Suppressor macrophage treated with lipopolysaccharide for 1 hour (primary cell): Measurements from ENCODE around the gene ZNF844.
"Not testable (repeated sequence)": the region's sequence is repeated elsewhere in the genome, so short reads cannot be mapped to it uniquely, and the experiment has no call there.

Source experiments
- DNase-seq, 3 donors: peaks; one replicate each; pipeline ENCODE4 v3.0.0-alpha.2; 2020 to 2022

ZNF844 gene

DNA sequence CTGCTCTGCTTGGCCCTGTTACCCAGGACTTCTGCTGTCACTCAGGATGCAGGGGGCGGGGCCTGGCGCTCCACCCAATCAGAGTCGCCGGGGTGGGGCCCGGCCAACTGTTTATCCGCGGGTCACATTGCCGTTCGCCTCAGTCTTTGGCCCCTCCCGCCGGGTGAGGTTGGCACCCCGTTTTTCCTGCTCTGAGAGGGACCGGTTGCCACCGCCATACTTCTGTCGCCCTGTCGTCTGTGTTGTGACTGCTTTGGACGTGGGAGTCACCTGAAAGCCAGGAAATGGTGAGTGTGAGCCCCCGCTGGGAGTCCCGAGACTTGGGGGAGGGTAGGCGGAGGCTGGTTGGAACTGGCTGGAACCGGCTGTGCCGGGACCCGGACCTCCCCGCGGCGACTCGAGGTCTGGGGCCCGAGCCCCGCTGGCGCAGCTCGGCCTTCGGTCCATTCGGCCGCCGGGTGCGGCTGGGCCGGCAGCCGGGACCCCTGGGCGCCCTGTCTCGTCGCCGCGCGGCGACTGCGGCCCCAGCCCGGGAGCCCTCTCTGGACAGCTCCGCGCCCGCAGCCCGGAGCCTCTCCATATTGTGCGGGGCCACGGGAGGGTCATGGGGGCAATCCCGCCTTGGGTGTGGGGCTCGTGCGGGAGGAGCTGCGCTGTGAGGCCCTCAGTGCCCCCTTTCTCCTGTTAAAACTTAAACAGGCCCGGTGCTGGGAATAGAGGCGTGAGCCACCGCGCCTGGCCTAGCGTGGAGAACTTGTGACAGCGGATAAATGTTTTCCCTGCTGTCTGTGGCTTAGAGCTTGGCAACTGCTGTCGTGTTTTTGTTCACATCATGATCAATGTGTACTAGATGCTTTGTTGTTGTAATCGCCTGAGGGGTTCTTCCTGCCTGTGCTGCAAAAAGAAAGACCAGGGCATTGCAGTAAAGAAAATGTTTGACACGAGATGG lies at the start of gene ZNF844:
ZNF844 (plus strand) TSS at position 142 of the 949 bp plus-strand sequence; CDS start at position 285, 143 bp downstream.
- DNase-seq: peak; percentile 95 to 98 (median 96)

DNA sequence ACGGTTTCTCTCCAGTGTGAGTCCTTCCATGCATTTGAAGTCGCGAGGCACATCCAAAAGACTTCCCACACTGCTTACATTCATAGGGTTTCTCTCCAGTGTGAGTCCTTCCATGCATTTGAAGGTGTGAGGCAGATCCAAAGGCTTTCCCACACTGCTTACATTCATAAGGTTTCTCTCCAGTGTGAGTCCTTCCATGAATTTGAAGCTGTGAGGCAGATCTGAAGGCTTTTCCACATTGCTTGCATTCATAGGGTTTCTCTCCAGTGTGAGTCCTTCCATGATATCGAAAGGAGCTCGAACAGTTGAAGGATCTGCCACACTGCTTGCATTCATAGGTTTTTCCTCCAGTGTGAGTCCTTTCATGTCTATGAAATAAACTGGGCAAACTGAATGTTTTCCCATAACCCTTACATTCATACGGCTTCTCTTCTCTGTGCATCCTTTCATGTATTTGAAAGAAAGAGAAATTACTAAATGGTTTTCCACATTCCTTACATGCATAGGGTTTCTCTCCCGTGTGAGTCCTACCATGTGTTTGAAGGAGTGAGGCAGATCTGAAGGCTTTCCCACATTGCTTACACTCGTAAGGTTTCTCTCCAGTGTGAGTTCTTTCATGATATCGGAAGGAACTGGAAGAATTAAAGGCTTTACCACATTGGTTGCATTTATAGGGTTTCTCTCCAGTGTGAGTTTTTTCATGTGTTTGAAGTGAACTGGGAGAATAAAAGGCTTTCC lies 49.3 kb upstream of the ZNF844 start:
- DNase-seq: no peak

DNA sequence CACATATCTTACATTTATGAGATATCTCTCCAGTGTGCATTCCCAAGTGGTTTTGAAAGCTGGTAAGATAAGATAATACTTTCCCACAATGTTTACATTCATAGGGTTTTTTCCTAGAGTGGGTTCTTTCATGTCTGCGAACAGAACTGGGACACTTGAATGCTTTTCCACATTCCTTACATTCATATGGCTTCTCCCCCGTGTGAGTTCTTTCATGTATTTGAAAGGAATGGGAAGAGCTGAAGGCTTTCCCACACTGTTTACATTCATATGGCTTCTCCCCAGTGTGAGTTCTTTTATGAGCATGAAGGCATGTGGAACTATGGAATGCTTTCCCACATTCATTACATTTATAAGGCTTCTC lies 48.8 kb upstream of the ZNF844 start:
- DNase-seq: no peak

DNA sequence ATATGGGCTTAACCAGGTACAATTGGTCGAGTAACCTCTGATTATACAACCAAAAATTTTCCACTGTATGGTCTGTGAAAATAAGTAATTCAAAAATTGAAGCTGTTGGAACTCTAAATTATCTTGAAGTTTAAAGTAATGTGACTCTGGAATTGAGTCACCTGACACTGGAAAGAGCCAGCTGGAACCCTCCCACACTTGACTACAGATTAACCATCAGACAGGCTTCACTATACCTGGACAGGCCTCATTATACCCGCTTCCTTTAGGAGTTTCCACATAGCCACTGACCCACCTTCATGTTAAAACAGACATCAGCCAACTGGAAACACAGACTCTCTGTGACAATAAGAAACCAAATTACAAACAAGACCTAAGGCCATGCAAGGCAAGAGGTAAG lies 30.3 kb upstream of the ZNF844 start:
- DNase-seq: no peak

DNA sequence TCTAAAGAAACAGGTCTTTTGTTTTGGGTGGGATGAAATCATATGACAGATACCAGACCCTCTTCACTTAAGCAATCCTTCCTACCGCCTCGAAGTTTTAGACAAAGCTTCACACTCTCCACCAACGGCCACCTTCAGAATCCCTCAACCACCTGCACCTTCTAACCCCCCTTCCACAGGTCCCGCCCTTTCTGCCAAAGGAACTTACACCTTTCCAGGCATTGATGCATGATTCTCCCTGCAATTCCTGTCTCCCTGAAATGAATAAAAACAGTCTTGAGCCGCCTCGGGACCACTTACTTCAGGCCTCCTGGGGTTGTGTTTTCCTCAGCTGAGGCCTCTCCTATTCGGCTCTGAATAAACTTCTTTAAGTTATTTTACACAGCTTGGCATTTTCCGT lies 29.9 kb upstream of the ZNF844 start:
- DNase-seq: no peak

DNA sequence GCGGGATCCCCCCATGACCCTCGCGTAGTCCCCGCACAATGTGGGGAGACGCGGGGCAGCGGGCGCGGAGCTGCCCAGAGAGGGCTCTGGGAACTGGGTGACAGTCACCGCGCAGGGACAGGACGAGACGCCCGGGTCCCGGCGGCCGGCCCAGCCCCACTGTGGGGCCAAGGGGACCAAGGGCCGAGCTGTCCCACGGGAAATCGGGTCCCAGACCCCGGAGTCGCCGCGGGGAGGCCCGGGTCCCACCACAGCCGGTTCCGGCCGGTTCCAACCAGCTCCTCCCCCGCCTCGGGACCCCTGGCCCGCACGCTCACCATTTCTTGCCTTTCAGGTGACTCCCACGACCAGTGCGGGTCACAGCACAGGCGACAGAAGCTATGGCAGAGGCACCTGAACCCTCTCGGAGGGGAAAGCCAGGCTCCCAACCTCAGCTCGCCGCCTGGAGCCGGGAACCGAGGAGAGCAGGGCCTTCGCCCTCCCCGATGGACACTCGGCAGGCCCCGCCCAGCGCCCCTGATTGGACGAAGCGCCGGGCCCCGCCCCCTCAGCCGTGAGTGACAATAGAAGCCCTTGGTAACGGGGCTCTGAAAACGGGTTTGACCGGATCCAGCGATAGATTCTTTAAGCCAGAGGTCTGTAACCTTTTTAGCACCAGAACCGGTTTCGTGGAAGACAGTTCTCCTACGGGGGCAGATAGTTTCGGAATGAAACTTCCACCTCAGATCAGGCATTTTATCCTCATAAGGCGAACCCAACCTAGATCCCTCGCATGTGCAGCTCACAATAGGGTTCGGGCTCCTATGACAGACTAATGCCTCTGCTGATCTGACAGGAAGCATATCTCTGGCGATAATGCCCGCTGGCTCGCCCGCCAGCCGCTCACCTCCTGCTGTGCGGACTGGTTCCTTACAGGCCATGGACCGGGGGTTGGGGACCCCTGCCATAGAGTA lies 29.0 kb upstream of the ZNF844 start, which contains the start of gene ZNF433:
ZNF433 (minus strand) TSS at position 460 of the 953 bp plus-strand sequence; CDS start at position 320, 140 bp downstream.
- peak; percentile 85 to 96 (median 90) for DNase-seq

DNA sequence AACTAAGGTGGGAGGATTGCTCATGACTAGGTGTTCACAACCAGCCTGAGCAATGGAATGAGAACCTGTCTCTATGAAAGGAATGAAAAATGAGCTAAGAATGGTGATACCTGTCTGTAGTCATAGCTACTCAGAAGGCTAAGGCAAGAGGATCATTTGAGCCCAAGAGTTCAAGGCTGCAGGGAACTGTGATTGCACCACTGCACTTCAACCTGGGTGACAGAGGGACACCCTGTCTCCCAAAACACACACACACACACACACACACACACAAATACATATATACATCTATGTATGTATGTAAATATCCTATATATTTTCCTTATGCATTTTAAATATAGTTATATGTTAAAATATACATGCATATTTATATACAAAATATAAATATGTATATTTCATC lies 21.6 kb upstream of the ZNF844 start:
- DNase-seq: no peak

DNA sequence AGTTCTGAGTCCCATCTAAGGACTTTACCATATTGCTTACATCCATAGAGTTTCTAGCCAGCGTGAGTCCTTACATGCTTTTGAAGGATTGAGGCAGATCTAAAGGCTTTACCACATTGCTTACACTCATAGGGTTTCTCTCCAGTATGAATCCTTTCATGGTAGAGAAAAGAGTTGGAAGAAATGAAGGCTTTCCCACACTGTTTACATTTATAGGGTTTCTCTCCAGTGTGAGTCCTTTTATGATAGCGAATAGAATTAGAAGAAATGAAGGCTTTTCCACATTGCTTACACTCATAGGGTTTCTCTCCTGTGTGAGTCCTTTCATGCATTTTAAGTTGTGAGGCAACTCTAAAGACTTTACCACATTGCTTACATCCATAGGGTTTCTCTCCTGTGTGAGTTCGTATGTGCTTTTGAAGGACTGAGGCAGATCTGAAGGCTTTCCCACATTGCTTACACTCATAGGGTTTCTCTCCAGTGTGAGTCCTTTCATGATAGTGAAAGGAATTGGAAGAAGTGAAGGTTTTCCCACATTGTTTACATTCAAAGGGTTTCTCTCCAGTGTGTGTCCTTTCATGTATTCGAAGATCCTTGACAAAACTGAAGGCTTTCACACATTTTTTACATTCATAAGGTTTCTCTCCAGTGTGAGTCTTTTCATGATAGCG lies 20.6 kb upstream of the ZNF844 start:
- no peak for DNase-seq

DNA sequence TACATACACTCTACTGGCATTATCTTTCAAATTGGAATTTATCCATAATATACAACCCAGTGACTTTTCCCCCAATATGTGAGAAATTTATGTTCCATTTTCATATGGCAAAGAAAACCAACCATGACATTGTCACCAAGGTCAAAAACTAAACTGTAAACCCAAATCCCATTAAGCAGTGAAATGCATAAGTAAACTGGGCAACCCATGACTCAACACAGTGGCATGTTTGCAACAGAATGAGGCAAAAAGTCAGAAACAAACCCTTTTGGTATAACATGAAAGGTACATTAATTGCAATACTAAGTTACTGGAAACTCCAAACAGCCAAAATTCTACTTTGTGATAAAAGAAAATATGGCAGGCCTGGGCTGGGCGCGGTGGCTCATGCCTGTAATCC lies 16.7 kb upstream of the ZNF844 start:
- DNase-seq: no peak

DNA sequence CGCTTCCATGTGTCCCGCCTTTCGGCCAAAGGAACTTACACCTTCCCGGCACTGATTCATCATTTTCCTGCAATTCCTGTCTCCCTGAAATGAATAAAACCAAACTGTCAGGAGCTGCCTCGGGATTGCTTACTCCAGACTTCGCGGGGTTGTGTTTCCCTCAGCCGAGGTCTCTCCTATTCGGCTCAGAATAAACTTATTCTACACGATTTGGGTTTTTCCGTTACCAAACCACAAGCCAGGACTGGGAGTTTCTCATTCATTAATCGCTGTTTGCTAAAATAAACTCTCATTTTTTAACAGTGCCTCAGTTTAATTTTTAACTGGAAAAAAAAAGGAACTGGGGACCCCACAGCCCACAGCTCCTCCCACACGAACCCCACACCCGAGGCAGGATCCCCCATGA lies 12.4 kb upstream of the ZNF844 start:
- peak; percentile 21 to 34 (median 34) for DNase-seq

DNA sequence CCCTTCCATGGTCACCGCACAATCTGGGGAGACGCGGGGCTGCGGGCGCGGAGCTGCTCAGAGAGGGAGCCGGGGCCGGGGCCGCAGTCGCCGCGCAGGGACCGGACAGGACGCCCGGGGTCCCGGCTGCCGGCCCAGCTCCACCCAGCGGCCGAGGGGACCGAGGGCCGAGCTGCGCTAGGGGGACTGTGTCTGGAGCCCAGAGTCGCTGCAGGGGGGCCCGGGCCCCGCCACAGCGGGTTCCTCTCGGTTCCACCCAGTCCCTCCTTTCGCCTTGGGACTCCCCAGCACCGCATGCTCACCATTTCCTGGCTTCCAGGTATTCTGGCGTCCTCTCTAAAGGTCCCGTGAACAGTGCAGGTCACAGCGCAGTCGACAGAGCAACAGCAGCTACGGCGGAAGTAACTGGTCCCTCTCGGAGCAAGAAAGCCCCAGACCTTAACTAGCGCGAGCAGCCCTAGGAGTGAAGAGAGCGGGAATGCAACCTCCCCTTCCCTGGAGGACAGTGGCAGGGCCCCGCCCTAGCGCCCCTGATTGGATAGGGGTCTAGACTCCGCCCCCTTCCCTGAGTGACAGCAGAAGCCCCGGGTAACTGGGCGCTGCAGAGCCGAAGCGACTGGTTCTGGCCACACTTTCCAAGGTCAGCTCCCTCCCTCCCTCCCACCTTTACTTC lies 11.9 kb upstream of the ZNF844 start, which contains the start of gene ZNF878:
ZNF878 (minus strand) TSS at position 465 of the 673 bp plus-strand sequence; CDS start at position 305, 160 bp downstream.
- peak; percentile 79 to 92 (median 86) for DNase-seq

DNA sequence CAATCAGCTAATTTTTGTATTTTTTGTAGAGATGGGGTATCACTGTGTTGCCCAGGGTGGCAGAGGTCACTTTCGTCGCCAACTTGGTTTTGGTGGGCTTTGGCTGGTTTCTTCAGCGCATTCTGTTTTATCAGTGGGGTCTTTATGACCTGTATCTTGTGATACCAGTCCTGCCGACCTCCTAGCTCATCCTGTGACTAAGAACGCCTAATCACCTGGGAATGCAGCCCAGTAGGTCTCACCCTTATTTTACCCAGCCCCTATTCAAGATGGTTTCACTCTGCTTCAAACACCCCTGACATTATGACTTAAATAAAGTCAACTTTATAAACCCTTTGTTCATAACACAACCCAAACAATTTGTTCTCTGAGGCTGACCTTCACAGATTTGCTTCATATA lies 8.7 kb upstream of the ZNF844 start:
- no peak for DNase-seq

DNA sequence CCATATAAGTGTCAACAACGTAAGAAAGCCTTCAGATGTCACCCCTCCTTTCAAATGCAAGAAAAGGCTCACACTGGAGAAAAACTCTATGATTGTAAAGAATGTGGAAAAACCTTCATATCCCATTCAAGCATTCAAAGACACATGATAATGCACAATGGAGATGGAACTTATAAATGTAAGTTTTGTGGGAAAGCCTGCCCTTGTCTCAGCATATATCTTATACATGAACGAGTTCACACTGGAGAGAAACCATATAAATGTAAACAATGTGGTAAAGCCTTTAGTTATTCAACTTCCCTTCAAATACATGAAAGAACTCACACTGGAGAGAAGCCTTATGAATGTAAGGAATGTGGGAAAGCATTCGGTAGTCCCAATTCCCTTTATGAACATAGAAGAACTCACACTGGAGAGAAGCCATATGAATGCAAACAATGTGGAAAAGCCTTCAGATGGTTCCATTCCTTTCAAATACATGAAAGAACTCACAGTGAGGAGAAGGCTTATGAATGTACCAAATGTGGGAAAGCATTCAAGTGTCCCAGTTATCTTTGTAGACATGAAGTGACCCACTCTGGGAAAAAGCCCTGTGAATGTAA lies 11.1 kb downstream of the ZNF844 start:
- DNase-seq: no peak

DNA sequence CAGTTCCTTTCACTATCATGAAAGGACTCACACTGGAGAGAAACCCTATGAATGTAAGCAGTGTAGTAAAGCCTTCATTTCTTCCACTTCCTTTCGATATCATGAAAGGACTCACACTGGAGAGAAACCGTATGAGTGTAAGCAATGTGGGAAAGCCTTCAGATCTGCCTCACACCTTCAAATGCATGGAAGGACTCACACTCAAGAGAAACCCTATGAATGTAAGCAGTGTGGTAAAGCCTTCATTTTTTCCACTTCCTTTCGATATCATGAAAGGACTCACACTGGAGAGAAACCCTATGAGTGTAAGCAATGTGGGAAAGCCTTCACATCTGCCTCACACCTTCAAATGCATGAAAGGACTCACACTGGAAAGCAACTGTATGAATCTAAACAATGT lies 11.8 kb downstream of the ZNF844 start:
- not testable (repeated sequence) for DNase-seq

DNA sequence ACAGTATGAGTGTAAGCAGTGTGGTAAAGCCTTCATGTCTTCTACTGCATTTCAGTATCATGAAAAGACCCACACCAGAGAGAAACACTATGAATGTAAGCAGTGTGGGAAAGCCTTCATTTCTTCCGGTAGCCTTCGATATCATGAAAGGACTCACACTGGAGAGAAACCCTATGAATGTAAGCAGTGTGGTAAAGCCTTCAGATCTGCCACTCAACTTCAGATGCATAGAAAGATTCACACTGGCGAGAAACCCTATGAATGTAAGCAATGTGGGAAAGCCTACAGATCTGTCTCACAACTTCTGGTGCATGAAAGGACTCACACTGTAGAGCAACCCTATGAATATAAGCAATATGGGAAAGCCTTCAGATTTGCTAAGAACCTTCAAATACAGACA lies 12.8 kb downstream of the ZNF844 start:
- no peak for DNase-seq

DNA sequence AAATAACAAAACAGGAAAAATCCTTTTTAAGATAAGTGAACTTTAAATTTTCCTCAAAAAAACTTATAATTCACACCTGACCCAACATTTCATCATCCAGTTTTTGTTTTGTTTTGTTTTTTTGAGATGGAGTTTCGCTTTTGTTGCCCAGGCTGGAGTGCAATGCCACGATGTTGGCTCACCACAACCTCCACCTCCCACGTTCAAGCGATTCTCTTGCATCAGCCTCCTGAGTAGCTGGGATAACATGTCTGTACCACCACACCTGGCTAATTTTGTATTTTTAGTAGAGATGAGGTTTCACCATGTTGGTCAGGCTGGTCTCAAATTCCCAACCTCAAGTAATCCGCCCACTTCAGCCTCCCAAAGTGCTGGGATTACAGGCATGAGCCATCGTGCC lies 18.8 kb downstream of the ZNF844 start:
- not testable (repeated sequence) for DNase-seq

DNA sequence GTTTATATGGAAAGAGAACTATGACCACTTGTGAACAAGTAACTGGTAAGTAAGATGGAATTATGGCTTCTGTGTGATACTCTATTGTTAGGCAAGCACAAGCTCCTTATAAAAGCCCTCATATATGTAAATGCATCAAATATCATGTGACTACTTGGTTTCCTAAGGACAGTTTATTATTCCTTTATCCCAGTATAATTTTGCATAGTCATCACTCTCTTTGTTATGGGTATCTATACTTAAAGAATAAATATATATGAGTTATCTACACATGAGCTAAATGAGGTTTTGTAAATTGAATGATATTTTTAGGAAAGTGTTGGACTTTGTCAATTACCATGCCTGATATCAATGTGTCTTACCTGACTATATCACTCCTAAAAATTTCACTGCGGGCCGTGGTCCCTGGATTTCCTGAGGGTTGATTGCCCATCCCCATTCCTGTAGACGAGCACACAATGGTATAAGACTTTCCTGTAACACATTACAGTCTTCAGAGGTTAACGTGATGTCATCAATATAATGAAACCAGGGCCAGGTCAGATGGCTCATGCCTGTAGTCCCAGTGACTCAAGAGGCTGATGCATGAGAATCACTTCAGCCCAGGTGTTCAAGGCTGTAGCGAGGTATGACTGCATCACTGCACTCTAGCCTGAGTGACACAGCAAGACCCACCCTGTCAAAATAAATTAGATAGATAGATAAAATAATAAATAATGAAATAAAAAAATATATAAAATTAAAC lies 20.7 kb downstream of the ZNF844 start:
- DNase-seq: no peak

DNA sequence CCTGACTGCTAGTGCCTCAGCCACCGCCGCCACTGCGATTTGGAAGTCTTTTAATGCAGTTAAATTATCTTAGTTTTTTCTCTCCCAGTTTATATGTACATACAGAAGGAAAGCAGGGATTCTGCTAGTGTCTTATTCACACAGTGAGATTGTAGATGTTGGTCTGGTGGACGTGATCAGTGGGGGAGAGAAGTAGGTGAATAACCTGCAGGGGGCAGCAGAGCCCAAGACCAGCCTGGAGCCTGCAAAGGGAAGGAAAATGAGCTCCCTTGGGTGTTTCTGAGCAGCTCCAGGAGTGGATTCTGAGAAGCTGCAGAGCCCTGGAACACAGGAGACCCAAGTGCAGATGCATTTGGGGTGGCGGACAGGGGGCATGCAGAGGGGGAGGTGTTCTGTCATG lies 26.3 kb downstream of the ZNF844 start:
- DNase-seq: peak; percentile 65 to 83 (median 66)

DNA sequence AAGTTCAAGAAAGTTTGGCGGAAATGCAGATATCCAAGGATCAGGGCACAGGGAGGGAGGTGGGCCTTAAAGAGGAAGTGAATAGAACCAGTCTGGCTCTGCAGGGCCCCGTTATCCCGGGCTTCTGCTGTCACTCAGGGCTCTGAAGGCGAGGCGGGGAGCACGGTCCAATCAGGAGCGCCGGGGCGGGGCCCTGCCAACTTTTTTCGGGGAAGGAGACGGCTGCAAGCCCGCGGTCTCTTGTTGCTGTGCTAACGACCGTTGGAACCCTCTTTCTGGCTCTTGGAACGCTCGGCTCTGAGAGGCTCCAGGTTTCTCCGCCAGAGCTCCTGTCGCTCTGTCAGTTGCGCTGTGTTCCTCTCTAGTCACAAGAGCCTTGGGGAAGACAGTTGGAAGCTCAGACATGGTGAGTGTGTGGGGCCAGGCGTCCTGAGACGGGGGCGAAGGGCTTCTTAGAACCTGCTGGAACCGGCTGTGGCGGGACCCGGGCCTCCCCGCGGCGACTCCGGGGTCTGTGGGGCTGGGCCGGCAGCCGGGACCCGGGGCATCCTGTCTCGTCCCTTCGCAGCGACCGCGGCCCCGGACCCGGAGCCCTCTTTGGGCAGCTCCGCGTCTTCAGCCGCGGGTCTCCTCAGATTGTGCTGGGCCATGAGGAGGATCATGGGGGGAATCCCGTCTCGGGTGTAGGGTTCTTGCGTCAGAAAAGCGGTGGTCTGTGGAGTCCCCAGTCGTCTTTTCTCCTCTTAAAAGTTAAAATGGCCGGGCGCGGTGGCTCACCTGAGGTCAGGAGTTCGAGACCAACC lies 27.7 kb downstream of the ZNF844 start:
- peak; percentile 85 to 92 (median 85) for DNase-seq
